ENCODE data around the gene TSPAN10.

GRCh38 chr17:81682565-81683207 lies 45.7 kb downstream of the TSPAN10 start:
- TF ChIP-seq CTCF (IDR thresholded peaks at IDR 0.05; ENCODE audit: insufficient read depth, low read depth, low read length) (no peak), EZH2 (IDR thresholded peaks at IDR 0.05; ENCODE audit: insufficient read depth, low read length) (no peak)

All from astrocyte (in vitro differentiated cells and primary cell).